GM18502 (cell line): ENCODE results near the gene ECI2.
"Not testable (repeated sequence)": the region's sequence is repeated elsewhere in the genome, so short reads cannot be mapped to it uniquely, and the experiment has no call there.

ENCODE experiments used
- ATAC-seq: cut with Tn5 transposase; IDR thresholded peaks from one replicate; pipeline ENCODE4 v1.9.1; 2021; ENCODE audit warnings: mild to moderate bottlenecking; ENCODE audit not compliant: unreplicated experiment, poor library complexity

The ECI2 gene

GRCh38 chr6:4105980-4106536, 29.3 kb downstream of the ECI2 start:
- no peak for ATAC-seq

DNA sequence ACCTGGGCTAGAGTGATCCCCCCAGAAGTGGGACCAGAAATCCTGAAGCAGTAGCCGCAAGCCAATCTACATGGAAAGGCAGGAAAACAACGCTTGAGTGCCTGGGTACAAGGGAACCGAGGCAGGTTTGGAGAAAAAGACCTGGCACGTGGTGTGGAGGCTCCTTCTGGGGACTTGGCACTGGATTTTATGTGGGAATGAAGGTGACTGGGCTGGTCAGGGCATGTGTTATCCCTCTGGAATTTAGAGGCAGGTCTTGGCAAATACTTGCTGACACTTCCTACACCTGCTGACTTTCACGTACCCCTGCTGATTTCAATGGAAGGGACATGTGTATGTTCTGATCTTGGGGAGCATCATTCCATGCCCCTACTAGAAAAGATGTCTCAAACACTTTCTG, 31.4 kb downstream of the ECI2 start:
- no peak for ATAC-seq

DNA sequence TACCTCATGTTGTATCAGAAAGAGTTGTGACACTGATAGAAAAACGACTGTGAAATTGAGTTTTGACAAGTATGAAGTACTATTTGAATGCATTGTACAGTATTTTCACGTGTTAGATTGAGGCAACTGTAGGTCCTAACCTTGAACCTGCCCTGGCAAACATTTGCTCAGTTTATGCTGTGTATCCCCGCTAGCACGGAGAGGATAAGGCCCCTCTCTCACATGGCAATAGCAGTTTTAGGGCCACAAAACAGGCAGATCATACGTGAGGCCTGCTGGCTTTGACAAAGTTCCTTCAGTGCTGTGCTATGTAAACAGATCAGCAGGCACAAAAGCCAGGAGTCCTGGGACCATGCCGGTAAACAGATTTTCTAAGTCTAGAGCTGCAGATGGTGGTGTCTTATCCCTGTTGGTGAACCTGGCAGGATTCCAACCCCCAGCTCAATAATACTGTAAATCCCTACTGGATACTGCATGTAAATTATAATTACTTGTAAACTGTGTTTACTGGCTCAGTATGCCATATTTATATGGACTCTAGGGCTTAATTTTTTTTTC, 32.6 kb downstream of the ECI2 start:
- no peak for ATAC-seq

- no peak for ATAC-seq
These were observed 34.1 kb downstream of the ECI2 start for GRCh38 chr6:4101298-4101697.

DNA sequence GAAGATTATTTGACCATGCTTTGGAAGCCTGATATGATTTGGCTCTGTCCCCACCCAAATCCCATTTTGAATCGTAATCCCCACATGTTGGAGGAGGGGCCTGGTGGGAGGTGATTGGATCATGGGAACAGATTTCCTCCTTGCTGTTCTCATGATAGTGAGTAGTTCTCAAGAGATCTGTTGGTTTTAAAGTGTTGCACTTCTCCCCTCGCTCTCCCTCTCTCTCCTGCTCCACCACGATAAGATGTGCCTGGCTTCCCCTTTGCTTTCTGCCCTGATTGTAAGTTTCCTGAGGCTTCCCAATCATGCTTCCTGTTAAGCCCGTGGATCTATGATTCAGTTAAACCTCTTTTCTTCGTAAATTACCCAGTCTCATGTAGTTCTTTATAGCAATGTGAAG, 34.7 kb downstream of the ECI2 start:
- ATAC-seq, result no peak

DNA sequence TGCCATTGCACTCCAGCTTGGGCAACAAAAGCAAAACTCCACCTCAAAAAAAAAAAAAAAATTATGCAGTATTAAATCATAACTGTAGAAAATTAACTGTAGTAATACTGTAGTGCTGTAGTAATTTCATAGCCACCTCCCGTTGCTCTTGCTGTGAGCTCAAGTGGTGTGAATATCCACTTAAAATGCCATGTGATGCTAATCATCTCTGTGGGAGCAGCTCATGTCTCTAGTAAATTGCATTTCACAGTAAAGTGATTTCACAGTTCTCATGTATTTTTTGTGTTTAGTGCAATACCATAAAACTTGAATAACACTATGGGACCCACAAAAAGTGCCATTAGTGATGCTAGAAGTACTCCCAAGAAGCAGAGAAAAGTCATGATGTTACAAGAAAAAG, 42.1 kb downstream of the ECI2 start:
- no peak for ATAC-seq

- ATAC-seq, result no peak
These were observed 43.4 kb downstream of the ECI2 start for GRCh38 chr6:4091941-4092340.

GRCh38 chr6:4090043-4090442, 45.3 kb downstream of the ECI2 start:
- not testable (repeated sequence) for ATAC-seq

DNA sequence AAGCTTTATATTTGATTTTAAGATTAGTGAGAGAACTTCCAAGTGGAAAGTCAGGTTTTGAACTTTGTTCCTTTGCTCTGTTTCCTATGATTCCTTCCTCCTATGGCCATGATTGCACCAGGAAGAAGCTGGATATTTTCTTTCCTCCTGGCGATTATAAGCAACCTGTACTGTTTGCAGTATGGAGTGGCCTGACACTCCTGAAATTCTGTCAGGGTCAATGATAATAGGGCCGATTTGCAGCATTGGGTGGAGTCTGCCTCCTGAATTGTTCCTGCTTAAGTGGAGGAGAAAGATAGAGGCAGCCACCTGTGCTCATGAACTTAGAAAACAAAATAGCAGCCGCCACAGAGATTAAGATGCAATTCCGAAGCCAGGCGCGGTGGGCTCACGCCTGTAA, 46.7 kb downstream of the ECI2 start:
- ATAC-seq, result no peak

DNA sequence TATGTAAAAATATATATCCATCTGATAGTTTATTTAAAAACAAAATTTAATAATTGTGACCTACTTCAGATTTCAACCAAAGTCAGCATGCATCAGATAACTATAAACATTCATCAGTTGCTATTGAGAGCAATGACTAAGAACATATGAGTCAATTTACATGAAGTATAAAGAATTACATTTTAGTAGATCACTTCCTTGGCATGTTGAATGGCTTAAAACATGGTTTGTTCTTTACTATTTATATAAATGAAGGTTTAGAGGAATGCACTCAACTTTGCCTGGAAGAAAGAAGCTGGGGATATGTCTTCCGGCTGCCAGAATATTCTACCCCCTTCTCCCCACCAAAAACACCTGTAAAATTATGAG, 50.1 kb downstream of the ECI2 start:
- no peak for ATAC-seq

GRCh38 chr6:4084444-4085331, 50.7 kb downstream of the ECI2 start:
- no peak for ATAC-seq

DNA sequence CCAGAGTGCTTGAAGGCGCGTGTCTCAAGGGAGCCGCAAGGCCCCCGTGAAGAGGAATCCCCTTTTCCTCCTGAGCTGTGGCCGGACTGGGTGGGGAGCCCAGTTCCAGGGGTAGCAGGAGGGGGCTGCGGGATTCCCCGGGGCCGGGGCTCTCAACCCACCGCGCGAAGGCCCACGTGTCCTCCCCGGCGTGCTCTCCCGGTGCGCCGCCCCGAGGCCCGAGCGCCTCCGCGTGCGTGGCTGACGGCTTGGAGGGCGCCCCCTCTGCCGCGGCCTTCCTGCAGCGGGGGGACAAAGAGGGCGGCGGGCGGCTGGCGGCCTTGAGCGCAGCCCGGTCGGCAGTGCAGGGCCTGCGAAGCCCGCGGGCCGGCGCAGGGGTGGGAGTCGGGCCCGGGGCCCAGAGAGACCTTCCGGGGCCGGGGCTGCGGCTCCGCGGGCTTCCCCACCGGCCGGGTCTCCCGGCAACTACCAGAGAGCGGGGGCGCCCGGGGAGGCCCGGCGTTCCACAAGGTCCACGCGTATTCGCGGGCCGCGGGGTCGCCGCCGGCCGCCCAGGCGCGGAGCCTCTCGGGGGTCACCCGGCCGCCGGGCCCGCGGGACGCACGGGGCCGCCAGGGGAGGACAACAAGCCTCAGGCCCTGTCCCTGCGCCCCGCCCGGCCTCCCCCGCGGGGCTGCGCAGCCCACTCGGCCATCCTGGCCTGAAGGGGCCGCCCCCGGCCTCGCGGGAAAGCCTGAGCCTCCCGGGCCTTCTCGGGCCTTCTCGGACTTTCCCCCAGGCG, 56.5 kb downstream of the ECI2 start, which contains the start of gene FAM217A:
Gene FAM217A (minus strand): TSS at position 447 of the 781 bp plus-strand sequence. CDS start 1,723 bp downstream, outside the sequence.
- ATAC-seq, result no peak

- no peak for ATAC-seq
These were observed 60.7 kb downstream of the ECI2 start for GRCh38 chr6:4074478-4075235.

DNA sequence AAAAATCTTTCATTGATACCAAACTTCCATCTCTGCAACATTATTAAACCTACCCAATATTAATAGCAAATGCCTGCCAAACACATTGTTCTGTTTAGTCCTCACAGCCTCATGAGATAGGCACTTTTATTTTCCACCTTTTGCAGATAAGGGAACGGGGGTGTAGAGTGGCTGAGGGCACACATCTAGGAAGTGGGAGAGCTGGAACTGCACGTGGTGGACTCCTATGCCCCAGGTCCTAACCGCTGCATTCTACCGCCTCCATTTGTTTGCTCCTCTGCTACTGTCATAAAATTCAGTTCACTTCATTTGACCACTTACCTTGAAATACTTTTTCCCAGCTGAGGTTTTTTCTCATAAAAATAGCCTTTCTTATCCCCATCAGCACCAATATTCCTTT, 64.0 kb downstream of the ECI2 start:
- no peak for ATAC-seq

GRCh38 chr6:4069199-4069598, 66.2 kb downstream of the ECI2 start:
- no peak for ATAC-seq

- ATAC-seq, result no peak
These were observed 67.7 kb downstream of the ECI2 start for GRCh38 chr6:4067673-4068072.

DNA sequence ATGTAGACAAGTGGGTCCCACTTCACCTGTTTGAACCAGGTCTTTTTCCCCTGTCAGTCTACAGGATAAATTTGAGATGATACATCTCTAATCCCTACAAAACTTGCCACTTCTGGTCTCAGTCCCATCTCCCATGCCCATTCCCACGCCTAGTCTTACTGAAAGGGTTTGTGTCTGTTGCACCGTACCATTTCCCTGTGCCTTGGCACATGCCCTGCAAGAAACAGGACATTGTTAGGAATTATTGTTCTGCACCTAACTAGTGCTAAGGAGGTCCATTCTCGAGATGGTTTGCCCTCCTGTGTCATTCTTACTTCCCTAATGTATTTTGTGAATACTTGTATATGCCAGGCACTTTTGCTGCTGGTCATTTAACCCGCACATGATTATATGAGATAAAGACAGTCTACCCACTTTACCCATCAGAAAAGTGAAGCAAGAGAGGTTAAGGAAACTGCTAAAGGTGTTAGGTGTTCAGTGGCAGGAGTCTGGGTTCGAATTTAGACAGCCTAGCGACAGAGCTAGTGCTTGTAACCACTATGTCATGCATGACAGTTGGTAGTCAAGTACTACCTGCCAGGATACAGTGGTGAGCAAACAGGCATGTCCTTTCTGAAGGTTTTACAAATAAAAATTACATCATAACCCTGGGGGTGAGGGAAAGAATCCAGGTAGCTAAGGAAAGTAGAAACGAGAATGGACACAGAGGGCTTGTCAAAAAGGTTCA, 69.2 kb downstream of the ECI2 start:
- no peak for ATAC-seq
